ENCODE results near the gene SLC2A13.
"Not testable (repeated sequence)": the region's sequence is repeated elsewhere in the genome, so short reads cannot be mapped to it uniquely, and the experiment has no call there.

DNA sequence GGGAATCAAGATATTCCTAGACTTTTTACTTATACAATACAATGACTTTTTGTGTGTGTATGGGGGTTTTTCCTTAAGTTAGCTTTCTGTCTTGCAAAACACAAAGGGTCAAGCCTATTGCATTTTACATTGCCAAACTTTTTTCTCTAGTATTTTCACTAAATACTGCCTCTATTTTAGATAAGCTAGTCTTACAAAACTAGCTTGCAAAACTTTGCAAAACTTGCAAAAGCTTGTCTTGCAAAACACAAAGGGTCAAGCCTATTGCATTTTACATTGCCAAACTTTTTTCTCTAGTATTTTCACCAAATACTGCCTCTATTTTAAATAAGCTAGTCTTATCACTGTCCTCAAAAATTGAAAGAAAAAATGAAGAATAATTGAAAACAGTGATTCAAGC, 183.3 kb downstream of the SLC2A13 start:
- TF ChIP-seq, protein P1, sequence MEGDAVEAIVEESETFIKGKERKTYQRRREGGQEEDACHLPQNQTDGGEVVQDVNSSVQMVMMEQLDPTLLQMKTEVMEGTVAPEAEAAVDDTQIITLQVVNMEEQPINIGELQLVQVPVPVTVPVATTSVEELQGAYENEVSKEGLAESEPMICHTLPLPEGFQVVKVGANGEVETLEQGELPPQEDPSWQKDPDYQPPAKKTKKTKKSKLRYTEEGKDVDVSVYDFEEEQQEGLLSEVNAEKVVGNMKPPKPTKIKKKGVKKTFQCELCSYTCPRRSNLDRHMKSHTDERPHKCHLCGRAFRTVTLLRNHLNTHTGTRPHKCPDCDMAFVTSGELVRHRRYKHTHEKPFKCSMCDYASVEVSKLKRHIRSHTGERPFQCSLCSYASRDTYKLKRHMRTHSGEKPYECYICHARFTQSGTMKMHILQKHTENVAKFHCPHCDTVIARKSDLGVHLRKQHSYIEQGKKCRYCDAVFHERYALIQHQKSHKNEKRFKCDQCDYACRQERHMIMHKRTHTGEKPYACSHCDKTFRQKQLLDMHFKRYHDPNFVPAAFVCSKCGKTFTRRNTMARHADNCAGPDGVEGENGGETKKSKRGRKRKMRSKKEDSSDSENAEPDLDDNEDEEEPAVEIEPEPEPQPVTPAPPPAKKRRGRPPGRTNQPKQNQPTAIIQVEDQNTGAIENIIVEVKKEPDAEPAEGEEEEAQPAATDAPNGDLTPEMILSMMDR (IDR thresholded peaks at IDR 0.05), result not testable (repeated sequence)
- TF ChIP-seq POLR2A (IDR thresholded peaks at IDR 0.05); POLR2AphosphoS5 (IDR thresholded peaks at IDR 0.05; ENCODE audit: insufficient read depth in 1 of 2, low read depth in 1 of 2): not testable (repeated sequence)

Measured in vagina (tissue), 2 donors.